Thyroid gland (tissue), 4 donors: ENCODE data around the gene VRK1.

Source experiments
- CTCF ChIP-seq, 6 experiments: fragments of 200-600 bp in 3 of 6; fragments of 450-650 bp in 3 of 6; sonication (generic) in 3 of 6; IDR thresholded peaks; one replicate each; pipeline ENCODE4 v1.5.1; 2016 to 2019; ENCODE audit warnings: antibody characterized with exemption in 6 of 6, mild to moderate bottlenecking in 2 of 6, inconsistent platforms in 1 of 6, moderate library complexity in 1 of 6
- POLR2A ChIP-seq, 2 donors: fragments of 450-650 bp; IDR thresholded peaks; one replicate each; pipeline ENCODE4 v1.6.1; 2017; ENCODE audit warnings: antibody characterized with exemption in 2 of 2, mild to moderate bottlenecking in 2 of 2, moderate library complexity in 1 of 2

GRCh38 chr14:96905825-96906224 is 108.6 kb downstream of the VRK1 start:
- TF ChIP-seq CTCF (IDR thresholded peaks at IDR 0.05) (no peak), POLR2A (IDR thresholded peaks at IDR 0.05) (no peak)
